Uterus (tissue), 2 donors: Measurements from ENCODE around the gene BTBD17.

Experiments used
- CTCF ChIP-seq, 4 experiments: fragments of 200-600 bp in 2 of 4; fragments of 450-650 bp in 2 of 4; sonication (generic) in 2 of 4; IDR thresholded peaks; one replicate each; pipeline ENCODE4 v1.5.1; 2016 to 2019; ENCODE audit warnings: antibody characterized with exemption in 4 of 4, mild to moderate bottlenecking in 2 of 4, moderate library complexity in 1 of 4
- POLR2A ChIP-seq, 2 donors: fragments of 450-650 bp; IDR thresholded peaks; one replicate each; pipeline ENCODE4 v1.6.1; 2016; ENCODE audit warnings: antibody characterized with exemption in 2 of 2, mild to moderate bottlenecking in 1 of 2, moderate library complexity in 1 of 2

GRCh38 chr17:74329378-74329777, 32.3 kb downstream of the BTBD17 start:
- TF ChIP-seq POLR2A (IDR thresholded peaks at IDR 0.05): no peak
- TF ChIP-seq CTCF (IDR thresholded peaks at IDR 0.05): no peak
